ENCODE results near the gene ADGRB3. TPM values are rescaled to one million over a fixed set of nuclear protein-coding genes. Genes with fewer than 3 reads are reported as not detected.
A peak's percentile ranks its signal among the peaks of the same experiment; 100 is the strongest.
"Not testable (repeated sequence)": the region's sequence is repeated elsewhere in the genome, so short reads cannot be mapped to it uniquely, and the experiment has no call there.

Gene ADGRB3
- total RNA-seq, 1 experiment from 2014 or later = 2.0 TPM

GRCh38 chr6:68740828-68741500 lies 105.9 kb downstream of the ADGRB3 start:
- no peak for DNase-seq (ENCODE audit: low read depth)

- DNase-seq (ENCODE audit: low read depth) = no peak
Observed at GRCh38 chr6:68741501-68742386, 106.7 kb downstream of the ADGRB3 start.

- DNase-seq (ENCODE audit: low read depth) = no peak
Observed at GRCh38 chr6:68743099-68743498, 108.0 kb downstream of the ADGRB3 start.

- DNase-seq (ENCODE audit: low read depth) = not testable (repeated sequence)
Observed at GRCh38 chr6:68744376-68744775, 109.3 kb downstream of the ADGRB3 start.

GRCh38 chr6:68746376-68746775 lies 111.3 kb downstream of the ADGRB3 start:
- DNase-seq (ENCODE audit: low read depth) = no peak

- no peak for DNase-seq (ENCODE audit: low read depth)
Observed at GRCh38 chr6:68747110-68747790, 112.2 kb downstream of the ADGRB3 start.

GRCh38 chr6:68747832-68748231 lies 112.8 kb downstream of the ADGRB3 start:
- not testable (repeated sequence) for DNase-seq (ENCODE audit: low read depth)

- no peak for DNase-seq (ENCODE audit: low read depth)
Observed at GRCh38 chr6:68754681-68755213, 119.7 kb downstream of the ADGRB3 start.

GRCh38 chr6:68756454-68757375 lies 121.6 kb downstream of the ADGRB3 start:
- DNase-seq (ENCODE audit: low read depth) = no peak

- no peak for DNase-seq (ENCODE audit: low read depth)
Observed at GRCh38 chr6:68757821-68758220, 122.7 kb downstream of the ADGRB3 start.

- no peak for DNase-seq (ENCODE audit: low read depth)
Observed at GRCh38 chr6:68758559-68758958, 123.5 kb downstream of the ADGRB3 start.

- DNase-seq (ENCODE audit: low read depth) = no peak
Observed at GRCh38 chr6:68760485-68760884, 125.4 kb downstream of the ADGRB3 start.

GRCh38 chr6:68760941-68761676 lies 126.0 kb downstream of the ADGRB3 start:
- DNase-seq (ENCODE audit: low read depth) = peak; percentile 48

- DNase-seq (ENCODE audit: low read depth) = no peak
Observed at GRCh38 chr6:68761985-68762384, 126.9 kb downstream of the ADGRB3 start.

- DNase-seq (ENCODE audit: low read depth) = no peak
Observed at GRCh38 chr6:68771426-68771825, 136.3 kb downstream of the ADGRB3 start.

GRCh38 chr6:68774843-68775242 lies 139.8 kb downstream of the ADGRB3 start:
- DNase-seq (ENCODE audit: low read depth) = no peak

- no peak for DNase-seq (ENCODE audit: low read depth)
Observed at GRCh38 chr6:68776354-68776753, 141.3 kb downstream of the ADGRB3 start.

GRCh38 chr6:68777956-68778355 lies 142.9 kb downstream of the ADGRB3 start:
- peak; percentile 79 for DNase-seq (ENCODE audit: low read depth)

GRCh38 chr6:68778356-68779020 lies 143.4 kb downstream of the ADGRB3 start:
- DNase-seq (ENCODE audit: low read depth) = peak; percentile 65

GRCh38 chr6:68779366-68779765 lies 144.3 kb downstream of the ADGRB3 start:
- no peak for DNase-seq (ENCODE audit: low read depth)

Data from M059J (cell line).